Gastrocnemius medialis (tissue), 4 donors: Measurements from ENCODE around the gene POP5. TPM values are rescaled to one million over a fixed set of nuclear protein-coding genes. Genes with fewer than 3 reads are reported as not detected.

ENCODE experiments used
- ATAC-seq, 2 donors: fragments of 150-250 bp; one replicate each; pipeline ENCODE4 v1.9.1; 2016
- DNase-seq, 2 donors: peaks; one replicate each; pipeline ENCODE4 v3.0.0-alpha.2; 2019
- H3K27ac ChIP-seq, 4 donors: fragments of 200-600 bp; sonication (generic); 1 replicate in 1 of 4; 2 replicates in 3 of 4; pipeline ENCODE4 v1.5.1; 2016 to 2018; ENCODE audit warnings: mild to moderate bottlenecking in 2 of 4, moderate library complexity in 1 of 4
- H3K27me3 ChIP-seq, 3 donors: fragments of 200-600 bp; sonication (generic) in 2 of 3; 1 replicate in 1 of 3; 2 replicates in 2 of 3; pipeline versions ENCODE4 v1.5.1 to v1.6.0; 2016 to 2019; ENCODE audit warnings: mild to moderate bottlenecking in 1 of 3, moderate library complexity in 1 of 3
- H3K36me3 ChIP-seq, 2 donors: fragments of 200-600 bp; sonication (generic) in 1 of 2; one replicate each; pipeline ENCODE4 v1.5.1; 2017 to 2018
- H3K4me1 ChIP-seq, 2 donors: fragments of 200-600 bp; sonication (generic) in 1 of 2; one replicate each; pipeline ENCODE4 v1.5.1; 2016 to 2017; ENCODE audit warnings: mild to moderate bottlenecking in 2 of 2
- H3K4me3 ChIP-seq, 4 donors: fragments of 200-600 bp; sonication (generic) in 3 of 4; 1 replicate in 1 of 4; 2 replicates in 3 of 4; pipeline ENCODE4 v1.5.1; 2016 to 2019; ENCODE audit warnings: mild to moderate bottlenecking in 2 of 4
- H3K9me3 ChIP-seq, 3 donors: fragments of 200-600 bp; sonication (generic) in 2 of 3; 1 replicate in 1 of 3; 2 replicates in 2 of 3; pipeline ENCODE4 v1.5.1; 2016 to 2019
- CTCF ChIP-seq, 5 experiments: fragments of 450-650 bp in 3 of 5; fragments of 200-600 bp in 2 of 5; sonication (generic) in 2 of 5; IDR thresholded peaks in 4 of 5; conservative IDR thresholded peaks in 1 of 5; 1 replicate in 4 of 5; 2 replicates in 1 of 5; pipeline ENCODE4 v1.5.1; 2016 to 2019; ENCODE audit warnings: antibody characterized with exemption in 5 of 5, mild to moderate bottlenecking in 3 of 5, moderate library complexity in 3 of 5
- POLR2A ChIP-seq, 2 donors: fragments of 450-650 bp; IDR thresholded peaks; one replicate each; pipeline ENCODE4 v1.6.1; 2017; ENCODE audit warnings: antibody characterized with exemption in 2 of 2, mild to moderate bottlenecking in 2 of 2, moderate library complexity in 2 of 2
- in situ Hi-C, 4 donors: fragments of 200-750 bp; cut with MboI; loops; one replicate each; pipeline versions ENCODE4 v1.15.0 to v1.8.0; 2017; ENCODE audit warnings: low sequenced_read_pairs in 4 of 4
- intact Hi-C: fragments of 100-400 bp; cut with DNase I; formaldehyde crosslinking; loops from one replicate; pipeline ENCODE4 v1.15.1; 2023; ENCODE audit warnings: low total_unique reads
- total RNA-seq, 4 donors: library from RNA; depleted of rRNA; stranded (reverse); fragments of >200 nt; gene quantifications; one replicate each; pipeline versions ENCODE4 v1.1.0 to v1.2.3, GENCODE V29; 2016

The POP5 gene
- total RNA-seq, 4 donors from 2014 or later, result 12.2 to 23.3 (median 15.2) TPM

- in situ Hi-C loops, result no loop called here
- Histone ChIP-seq H3K27ac (peak overlapping the region; percentile 92 to 99 (median 97)), H3K9me3 (no peaks in the 10 kb centered on the region), H3K4me1 (peaks cover 83 to 85% of the 10 kb centered on the region in 2 donors), H3K36me3 (no peaks in the 10 kb centered on the region), H3K27me3 (no peaks in the 10 kb centered on the region), H3K4me3 (peak overlapping the region; percentile 68 to 89 (median 83))
- ATAC-seq, result peak; percentile 68 to 75
- TF ChIP-seq POLR2A (IDR thresholded peaks at IDR 0.05) (no peak), CTCF (IDR thresholded peaks at IDR 0.05 in 4 of 5, conservative IDR thresholded peaks at IDR 0.05 in 1 of 5) (no peak)
- peak; percentile 47 to 70 for DNase-seq
- intact Hi-C loops, result loop anchor here (5.0 to 10.0 kb wide), 2 partner anchors 43 to 865 kb away; partner anchors contain the start of genes POP5 and RNF34
These were observed 41.9 kb downstream of the POP5 start for GRCh38 chr12:120539303-120539702.

GRCh38 chr12:120538281-120539156 is 42.7 kb downstream of the POP5 start:
- ATAC-seq (peak; percentile 73 to 75), DNase-seq (peak; percentile 79 to 93)
- Histone ChIP-seq H3K4me3 (peak overlapping the region; percentile 68 to 89 (median 83)), H3K4me1 (peaks cover 75 to 77% of the 10 kb centered on the region in 2 donors), H3K36me3 (no peaks in the 10 kb centered on the region), H3K27me3 (no peaks in the 10 kb centered on the region), H3K27ac (peak overlapping the region; percentile 92 to 99 (median 97)), H3K9me3 (no peaks in the 10 kb centered on the region)
- intact Hi-C loops (loop anchor here (5.0 to 10.0 kb wide), 2 partner anchors 44 to 866 kb away; partner anchors contain the start of genes POP5 and RNF34), in situ Hi-C loops (no loop called here)
- TF ChIP-seq POLR2A (IDR thresholded peaks at IDR 0.05) (no peak), CTCF (IDR thresholded peaks at IDR 0.05 in 4 of 5, conservative IDR thresholded peaks at IDR 0.05 in 1 of 5) (no peak)

- ATAC-seq (no peak), DNase-seq (no peak)
- no peak for TF ChIP-seq POLR2A (IDR thresholded peaks at IDR 0.05)
- no peak for TF ChIP-seq CTCF (IDR thresholded peaks at IDR 0.05 in 4 of 5, conservative IDR thresholded peaks at IDR 0.05 in 1 of 5)
- Histone ChIP-seq H3K27ac (peak overlapping the region; percentile 92 to 99 (median 97)), H3K27me3 (no peaks in the 10 kb centered on the region), H3K4me3 (peak overlapping the region; percentile 68 to 89 (median 83)), H3K4me1 (peaks cover 68 to 70% of the 10 kb centered on the region in 2 donors), H3K36me3 (no peaks in the 10 kb centered on the region), H3K9me3 (no peaks in the 10 kb centered on the region)
- intact Hi-C loops, result loop anchor here (5.0 to 10.0 kb wide), 2 partner anchors 44 to 867 kb away; partner anchors contain the start of genes POP5 and RNF34
- in situ Hi-C loops, result no loop called here
These were observed 43.4 kb downstream of the POP5 start for GRCh38 chr12:120537856-120538220.

- H3K27ac ChIP-seq, result peak overlapping the region; percentile 92 to 99 (median 97)
- H3K4me3 ChIP-seq, result peak overlapping the region; percentile 68 to 89 (median 83)
- in situ Hi-C loops (no loop called here), intact Hi-C loops (loop anchor here (5.0 to 10.0 kb wide), 2 partner anchors 46 to 869 kb away; partner anchors contain the start of genes POP5 and RNF34)
- no peaks in the 10 kb centered on the region for H3K9me3 ChIP-seq
- no peak for TF ChIP-seq POLR2A (IDR thresholded peaks at IDR 0.05)
- TF ChIP-seq CTCF (IDR thresholded peaks at IDR 0.05 in 4 of 5, conservative IDR thresholded peaks at IDR 0.05 in 1 of 5), result no peak
- H3K36me3 ChIP-seq, result no peaks in the 10 kb centered on the region
- ATAC-seq (no peak), DNase-seq (no peak)
- no peaks in the 10 kb centered on the region for H3K27me3 ChIP-seq
- H3K4me1 ChIP-seq, result peaks cover 56 to 58% of the 10 kb centered on the region in 2 donors
These were observed 45.0 kb downstream of the POP5 start for GRCh38 chr12:120536064-120536791.
